Dedifferentiated amniotic fluid mesenchymal stem cell (primary cell): ENCODE measurements around the gene CARS2.
"Not testable (repeated sequence)": the region's sequence is repeated elsewhere in the genome, so short reads cannot be mapped to it uniquely, and the experiment has no call there.

Experiments used
- DNase-seq: peaks from one replicate; pipeline ENCODE4 v3.0.0-alpha.2; 2016; ENCODE audit errors: extremely low spot score

Gene CARS2

GRCh38 chr13:110638814-110639806, 66.8 kb downstream of the CARS2 start:
- DNase-seq: no peak

- no peak for DNase-seq
Observed at GRCh38 chr13:110638257-110638656, 67.7 kb downstream of the CARS2 start.

GRCh38 chr13:110637747-110638146, 68.2 kb downstream of the CARS2 start:
- DNase-seq: no peak

- no peak for DNase-seq
Observed at GRCh38 chr13:110637275-110637674, 68.6 kb downstream of the CARS2 start.

GRCh38 chr13:110636701-110637201, 69.2 kb downstream of the CARS2 start:
- DNase-seq: no peak

- DNase-seq: no peak
Observed at GRCh38 chr13:110636053-110636475, 69.9 kb downstream of the CARS2 start.

GRCh38 chr13:110635405-110636002, 70.4 kb downstream of the CARS2 start:
- DNase-seq: no peak

- no peak for DNase-seq
Observed at GRCh38 chr13:110634558-110634957, 71.4 kb downstream of the CARS2 start.

- DNase-seq: no peak
Observed at GRCh38 chr13:110633776-110634175, 72.1 kb downstream of the CARS2 start.

GRCh38 chr13:110632255-110632654, 73.7 kb downstream of the CARS2 start:
- DNase-seq: not testable (repeated sequence)

GRCh38 chr13:110630566-110631119, 75.3 kb downstream of the CARS2 start:
- no peak for DNase-seq

GRCh38 chr13:110629735-110630134, 76.2 kb downstream of the CARS2 start:
- DNase-seq: no peak

GRCh38 chr13:110628952-110629701, 76.8 kb downstream of the CARS2 start:
- no peak for DNase-seq

- DNase-seq: no peak
Observed at GRCh38 chr13:110628477-110628793, 77.5 kb downstream of the CARS2 start.

- DNase-seq: no peak
Observed at GRCh38 chr13:110627761-110628476, 78.0 kb downstream of the CARS2 start.

- no peak for DNase-seq
Observed at GRCh38 chr13:110627351-110627750, 78.6 kb downstream of the CARS2 start.

GRCh38 chr13:110626521-110626920, 79.4 kb downstream of the CARS2 start:
- no peak for DNase-seq

- DNase-seq: no peak
Observed at GRCh38 chr13:110625771-110626321, 80.1 kb downstream of the CARS2 start.

GRCh38 chr13:110624766-110625756, 80.9 kb downstream of the CARS2 start:
- no peak for DNase-seq

- no peak for DNase-seq
Observed at GRCh38 chr13:110620596-110620995, 85.3 kb downstream of the CARS2 start.
